Measurements from ENCODE around the gene ZDHHC13. TPM values are rescaled to one million over a fixed set of nuclear protein-coding genes. Genes with fewer than 3 reads are reported as not detected.
"Not testable (repeated sequence)": the region's sequence is repeated elsewhere in the genome, so short reads cannot be mapped to it uniquely, and the experiment has no call there.

The ZDHHC13 gene
- total and polyA plus RNA-seq, 12 donors = 6.0 to 9.4 (median 7.2) TPM

GRCh38 chr11:19134004-19134403, 17.0 kb downstream of the ZDHHC13 start:
- Histone ChIP-seq H3K36me3 (peaks cover 0 to 10% (median 0%) of the 10 kb centered on the region in 9 donors), H3K4me1 (no peaks in the 10 kb centered on the region), H3K27me3 (no peaks in the 10 kb centered on the region), H3K9me3 (peaks cover 0 to 19% (median 0%) of the 10 kb centered on the region in 11 donors), H3K27ac (no peak overlapping the region), H3K4me3 (no peak overlapping the region)
- WGBS, 2 donors = 100% methylated on average over 1 of the region's 1 CpG
- intact Hi-C loops (cut with DNase I) = no loop called here
- ATAC-seq (no peak), DNase-seq (no peak)
- TF ChIP-seq CTCF (IDR thresholded peaks at IDR 0.05) = no peak

DNA sequence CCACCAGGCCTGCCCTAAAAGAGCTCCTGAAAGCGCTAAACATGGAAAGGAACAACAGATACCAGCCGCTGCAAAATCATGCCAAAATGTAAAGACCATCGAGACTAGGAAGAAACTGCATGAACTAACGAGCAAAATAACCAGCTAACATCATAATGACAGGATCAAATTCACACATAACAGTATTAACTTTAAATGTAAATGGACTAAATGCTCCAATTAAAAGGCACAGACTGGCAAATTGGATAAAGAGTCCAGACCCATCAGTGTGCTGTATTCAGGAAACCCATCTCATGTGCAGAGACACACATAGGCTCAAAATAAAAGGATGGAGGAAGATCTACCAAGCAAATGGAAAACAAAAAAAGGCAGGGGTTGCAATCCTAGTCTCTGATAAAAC, 19.9 kb downstream of the ZDHHC13 start:
- WGBS, 2 donors = 97 to 99% methylated on average over 4 of the region's 4 CpGs
- H3K4me1 ChIP-seq; H3K27me3 ChIP-seq; H3K9me3 ChIP-seq; ATAC-seq; DNase-seq; H3K36me3 ChIP-seq; intact Hi-C loops (cut with DNase I); H3K4me3 ChIP-seq; H3K27ac ChIP-seq: not testable (repeated sequence)

DNA sequence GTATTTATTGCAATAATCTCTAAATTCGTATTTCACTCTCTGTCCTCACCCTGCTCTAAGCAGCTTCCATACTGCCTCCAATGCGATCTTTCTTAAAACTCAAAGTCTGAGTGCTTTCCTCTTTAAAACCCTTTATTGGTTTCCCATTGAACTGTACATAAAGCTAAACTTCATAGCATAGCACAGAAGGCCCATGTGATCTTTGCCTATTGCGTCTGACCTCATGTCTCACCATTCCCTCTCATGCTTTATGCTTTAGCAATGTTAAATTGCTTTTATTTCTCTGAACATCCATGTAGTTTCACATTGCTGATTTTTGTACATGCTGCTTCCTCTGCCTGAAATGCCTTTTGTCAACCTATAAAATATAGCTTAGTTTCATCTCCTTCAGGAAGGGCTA, 28.4 kb downstream of the ZDHHC13 start:
- DNase-seq = no peak
- WGBS, 2 donors = 64 to 66% methylated on average over 3 of the region's 3 CpGs
- H3K4me3 ChIP-seq = no peak overlapping the region

DNA sequence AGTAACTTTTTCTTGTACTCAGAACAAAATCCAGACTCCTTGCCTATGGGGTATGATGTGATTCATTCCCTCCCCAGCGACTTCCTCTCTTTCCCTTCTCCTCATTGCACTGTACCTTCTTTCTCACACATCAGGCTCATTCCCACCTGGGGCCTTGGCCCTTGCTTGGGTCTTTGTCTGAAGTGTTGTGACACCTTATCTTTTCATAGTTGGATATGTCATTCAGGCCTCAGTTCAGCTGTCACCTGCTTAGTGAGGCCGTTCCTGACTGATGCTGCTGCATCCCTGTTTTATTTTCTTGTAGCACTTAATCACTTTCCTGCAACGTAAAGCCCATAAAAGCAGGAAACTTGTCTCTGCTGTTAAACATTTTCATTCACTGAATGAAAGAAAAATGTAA, 39.9 kb downstream of the ZDHHC13 start:
- no peak for DNase-seq
- 52 to 57% methylated on average over 3 of the region's 3 CpGs for WGBS, 2 donors
- Histone ChIP-seq H3K4me1 (no peaks in the 10 kb centered on the region), H3K36me3 (peaks cover 0 to 95% (median 5%) of the 10 kb centered on the region in 9 donors), H3K27ac (no peak overlapping the region), H3K9me3 (no peaks in the 10 kb centered on the region), H3K27me3 (no peaks in the 10 kb centered on the region), H3K4me3 (no peak overlapping the region)
- intact Hi-C loops (cut with DNase I) = loop anchor here in 2 of 10 donors (10.0 kb wide), 1 partner anchor 82 kb away; no protein-coding TSS in a partner anchor
- TF ChIP-seq CTCF (IDR thresholded peaks at IDR 0.05) = no peak
- no peak for ATAC-seq

More for the DNA sequence above, 28.4 kb downstream of the ZDHHC13 start:
- no peaks in the 10 kb centered on the region for H3K9me3 ChIP-seq
- no peaks in the 10 kb centered on the region for H3K4me1 ChIP-seq
- ATAC-seq = no peak
- no peaks in the 10 kb centered on the region for H3K27me3 ChIP-seq
- intact Hi-C loops (cut with DNase I) = no loop called here
- no peak overlapping the region for H3K27ac ChIP-seq
- TF ChIP-seq CTCF (IDR thresholded peaks at IDR 0.05) = no peak
- H3K36me3 ChIP-seq = peaks cover 0 to 47% (median 0%) of the 10 kb centered on the region in 9 donors

GRCh38 chr11:19160847-19161246, 43.9 kb downstream of the ZDHHC13 start:
- intact Hi-C loops (cut with DNase I) = loop anchor here in 7 of 10 donors (5.0 to 10.0 kb wide), 3 partner anchors 384 to 394 kb away; no protein-coding TSS in a partner anchor
- no peak for DNase-seq

More at GRCh38 chr11:19160847-19161246, 43.9 kb downstream of the ZDHHC13 start:
- Histone ChIP-seq H3K4me1 (no peaks in the 10 kb centered on the region), H3K36me3 (peaks cover 0 to 79% (median 5%) of the 10 kb centered on the region in 9 donors), H3K27ac (no peak overlapping the region), H3K27me3 (no peaks in the 10 kb centered on the region), H3K9me3 (no peaks in the 10 kb centered on the region), H3K4me3 (no peak overlapping the region)
- peak in 4 of 9 donors; percentile 24 to 44 (median 36) for TF ChIP-seq CTCF (IDR thresholded peaks at IDR 0.05)
- no peak for ATAC-seq
- WGBS, 2 donors = 82 to 88% methylated on average over 6 of the region's 6 CpGs
